Measurements from ENCODE around the gene DESI2. TPM values are rescaled to one million over a fixed set of nuclear protein-coding genes. Genes with fewer than 3 reads are reported as not detected.
A peak's percentile ranks its signal among the peaks of the same experiment; 100 is the strongest.
"Not testable (repeated sequence)": the region's sequence is repeated elsewhere in the genome, so short reads cannot be mapped to it uniquely, and the experiment has no call there.

DESI2 gene
- total and polyA plus RNA-seq, 7 donors: 15.0 to 37.3 (median 34.2) TPM

DNA sequence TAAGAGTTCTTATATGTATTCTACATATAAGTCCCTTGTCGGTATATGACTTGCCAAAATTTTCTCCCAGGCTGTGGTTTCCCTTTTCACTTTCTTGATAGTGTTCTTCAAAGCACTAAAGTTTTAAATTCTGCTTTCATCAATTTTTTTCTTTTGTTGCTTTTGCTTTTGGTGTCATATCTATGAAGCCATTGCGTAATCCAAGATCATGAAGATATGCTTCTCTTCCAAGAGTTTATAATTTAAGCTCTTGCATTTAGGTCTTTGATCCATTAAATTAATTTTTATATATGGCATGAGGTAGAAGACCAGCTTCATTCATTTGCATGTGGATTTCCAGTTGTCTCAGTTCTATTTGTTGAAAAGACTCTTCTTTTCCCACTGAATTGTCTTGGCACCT, 22.2 kb downstream of the DESI2 start:
- Histone ChIP-seq H3K4me1 (peaks cover 0 to 38% (median 27%) of the 10 kb centered on the region in 4 donors), H3K27ac (no peak overlapping the region), H3K9me3 (no peaks in the 10 kb centered on the region), H3K27me3 (no peaks in the 10 kb centered on the region), H3K4me3 (no peak overlapping the region), H3K36me3 (no peaks in the 10 kb centered on the region)
- DNase-seq: no peak
- WGBS, 2 donors: 97 to 99% methylated on average over 2 of the region's 2 CpGs
- intact Hi-C loops (cut with DNase I): no loop called here
- no peak for TF ChIP-seq POLR2AphosphoS5 (IDR thresholded peaks at IDR 0.05)

DNA sequence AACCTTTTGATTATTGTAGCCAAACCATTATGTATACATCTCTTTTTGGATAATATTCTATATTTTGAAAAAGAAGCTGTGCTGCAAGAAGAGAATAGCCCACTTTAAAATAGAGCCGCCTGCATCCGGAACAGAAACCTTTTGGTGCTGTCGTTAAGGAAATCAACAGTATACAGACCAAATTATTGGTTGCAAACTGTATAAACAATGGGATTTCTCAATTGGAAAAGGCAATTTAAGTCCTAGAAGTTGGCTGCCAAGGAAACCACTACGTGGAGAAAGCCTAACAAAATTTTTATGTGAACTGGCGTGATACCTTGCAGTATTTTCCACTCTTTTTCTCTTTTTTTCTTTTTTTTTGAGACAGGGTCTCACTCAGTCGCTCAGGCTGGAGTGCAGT, 25.8 kb downstream of the DESI2 start:
- WGBS, 2 donors: 67 to 70% methylated on average over 6 of the region's 6 CpGs
- no peak overlapping the region for H3K4me3 ChIP-seq
- intact Hi-C loops (cut with DNase I): no loop called here
- TF ChIP-seq, protein P1, sequence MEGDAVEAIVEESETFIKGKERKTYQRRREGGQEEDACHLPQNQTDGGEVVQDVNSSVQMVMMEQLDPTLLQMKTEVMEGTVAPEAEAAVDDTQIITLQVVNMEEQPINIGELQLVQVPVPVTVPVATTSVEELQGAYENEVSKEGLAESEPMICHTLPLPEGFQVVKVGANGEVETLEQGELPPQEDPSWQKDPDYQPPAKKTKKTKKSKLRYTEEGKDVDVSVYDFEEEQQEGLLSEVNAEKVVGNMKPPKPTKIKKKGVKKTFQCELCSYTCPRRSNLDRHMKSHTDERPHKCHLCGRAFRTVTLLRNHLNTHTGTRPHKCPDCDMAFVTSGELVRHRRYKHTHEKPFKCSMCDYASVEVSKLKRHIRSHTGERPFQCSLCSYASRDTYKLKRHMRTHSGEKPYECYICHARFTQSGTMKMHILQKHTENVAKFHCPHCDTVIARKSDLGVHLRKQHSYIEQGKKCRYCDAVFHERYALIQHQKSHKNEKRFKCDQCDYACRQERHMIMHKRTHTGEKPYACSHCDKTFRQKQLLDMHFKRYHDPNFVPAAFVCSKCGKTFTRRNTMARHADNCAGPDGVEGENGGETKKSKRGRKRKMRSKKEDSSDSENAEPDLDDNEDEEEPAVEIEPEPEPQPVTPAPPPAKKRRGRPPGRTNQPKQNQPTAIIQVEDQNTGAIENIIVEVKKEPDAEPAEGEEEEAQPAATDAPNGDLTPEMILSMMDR (IDR thresholded peaks at IDR 0.05): no peak
- peaks cover 0 to 26% (median 12%) of the 10 kb centered on the region in 4 donors for H3K4me1 ChIP-seq
- peak overlapping the region in 3 of 4 donors; percentile 23 to 48 (median 31) for H3K27ac ChIP-seq
- H3K9me3 ChIP-seq: no peaks in the 10 kb centered on the region
- no peak for DNase-seq
- no peaks in the 10 kb centered on the region for H3K27me3 ChIP-seq
- H3K36me3 ChIP-seq: no peaks in the 10 kb centered on the region

DNA sequence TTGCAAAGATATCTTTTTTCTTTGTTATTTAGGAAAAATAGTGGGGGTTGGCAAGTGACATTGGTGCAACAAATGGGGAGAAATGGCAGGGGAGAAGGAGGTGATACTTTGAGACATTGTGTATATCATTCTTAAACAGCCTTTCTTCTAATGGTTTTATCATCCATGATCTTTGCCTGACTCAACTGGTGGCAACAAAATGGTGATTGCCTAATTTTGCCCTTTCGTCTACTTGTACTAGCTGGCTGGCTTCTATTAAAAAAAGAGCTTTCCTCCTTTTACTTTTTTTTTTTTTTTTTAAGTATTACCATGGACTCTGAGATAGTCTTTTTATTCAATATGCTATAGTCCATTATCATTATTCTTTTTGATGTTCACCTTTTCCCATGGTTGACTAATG, 27.7 kb downstream of the DESI2 start:
- Histone ChIP-seq H3K9me3 (no peaks in the 10 kb centered on the region), H3K27me3 (no peaks in the 10 kb centered on the region), H3K4me3 (no peak overlapping the region), H3K36me3 (no peaks in the 10 kb centered on the region), H3K27ac (no peak overlapping the region), H3K4me1 (peaks cover 0 to 26% (median 10%) of the 10 kb centered on the region in 4 donors)
- no peak for DNase-seq
- no peak for TF ChIP-seq POLR2A (IDR thresholded peaks at IDR 0.05)
- TF ChIP-seq, protein P1 (IDR thresholded peaks at IDR 0.05): no peak
- no peak for TF ChIP-seq POLR2AphosphoS5 (IDR thresholded peaks at IDR 0.05)
- TF ChIP-seq EP300 (IDR thresholded peaks at IDR 0.05): no peak
- WGBS, 2 donors: 86 to 92% methylated on average over 1 of the region's 1 CpG
- intact Hi-C loops (cut with DNase I): no loop called here

DNA sequence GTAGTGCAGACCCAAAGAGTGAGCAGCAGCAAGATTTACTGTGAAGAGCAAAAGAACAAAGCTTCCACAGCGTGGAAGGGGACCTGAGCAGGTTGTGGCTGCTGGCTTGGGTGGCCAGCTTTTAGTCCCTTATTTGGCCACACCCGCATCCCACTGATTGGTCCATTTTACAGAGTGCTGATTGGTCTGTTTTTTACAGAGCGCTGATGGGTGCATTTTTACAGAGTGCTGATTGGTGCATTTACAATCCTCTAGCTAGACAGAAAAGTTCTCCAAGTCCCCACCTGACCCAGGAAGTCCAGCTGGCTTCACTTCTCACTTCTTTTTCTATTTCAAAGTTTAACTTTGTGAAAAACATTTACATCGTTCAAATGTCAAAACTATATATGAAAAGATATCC, 29.2 kb downstream of the DESI2 start:
- H3K27ac ChIP-seq; H3K4me3 ChIP-seq; H3K27me3 ChIP-seq; intact Hi-C loops (cut with DNase I); H3K9me3 ChIP-seq; H3K36me3 ChIP-seq; DNase-seq: not testable (repeated sequence)
- WGBS, 2 donors: 96% methylated on average over 4 of the region's 4 CpGs
- H3K4me1 ChIP-seq: peaks cover 0 to 26% (median 10%) of the 10 kb centered on the region in 4 donors

DNA sequence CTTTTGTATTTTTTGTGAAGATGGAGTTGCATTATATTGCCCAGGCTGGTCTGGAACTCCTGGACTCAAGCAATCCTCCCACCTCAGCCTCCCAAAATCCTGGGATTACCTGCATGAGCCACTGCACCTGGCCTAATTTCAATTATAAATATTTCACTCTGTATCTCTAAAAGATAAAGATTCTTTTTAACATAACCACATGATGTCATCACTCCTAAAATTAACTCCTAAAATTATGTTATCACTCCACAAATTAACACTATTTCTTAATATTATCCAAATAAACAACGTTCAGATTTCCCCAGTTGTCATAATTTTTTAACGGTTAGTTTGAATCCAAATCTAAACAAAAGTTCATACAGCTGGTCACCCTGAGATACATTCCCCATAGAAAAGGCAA, 43.0 kb downstream of the DESI2 start:
- Histone ChIP-seq H3K36me3 (peaks cover 0 to 70% (median 14%) of the 10 kb centered on the region in 4 donors), H3K4me3 (no peak overlapping the region), H3K4me1 (no peaks in the 10 kb centered on the region), H3K27me3 (no peaks in the 10 kb centered on the region), H3K27ac (no peak overlapping the region), H3K9me3 (no peaks in the 10 kb centered on the region)
- 89 to 92% methylated on average over 2 of the region's 2 CpGs for WGBS, 2 donors
- no peak for TF ChIP-seq EP300 (IDR thresholded peaks at IDR 0.05)
- intact Hi-C loops (cut with DNase I): loop anchor here (10.0 kb wide), 1 partner anchor 929 kb away; no protein-coding TSS in a partner anchor
- no peak for DNase-seq

- Histone ChIP-seq H3K4me1 (no peaks in the 10 kb centered on the region), H3K4me3 (no peak overlapping the region), H3K36me3 (peaks cover 0 to 38% (median 12%) of the 10 kb centered on the region in 4 donors), H3K27ac (no peak overlapping the region), H3K27me3 (no peaks in the 10 kb centered on the region), H3K9me3 (no peaks in the 10 kb centered on the region)
- DNase-seq: no peak
- WGBS, 2 donors: 96 to 98% methylated on average over 4 of the region's 4 CpGs
- intact Hi-C loops (cut with DNase I): loop anchor here (10.0 kb wide), 1 partner anchor 925 kb away; no protein-coding TSS in a partner anchor
- TF ChIP-seq POLR2AphosphoS5 (IDR thresholded peaks at IDR 0.05): no peak
- TF ChIP-seq, protein P1 (IDR thresholded peaks at IDR 0.05): no peak
- TF ChIP-seq POLR2A (IDR thresholded peaks at IDR 0.05): no peak
- no peak for TF ChIP-seq EP300 (IDR thresholded peaks at IDR 0.05)
Measured at GRCh38 chr1:244699741-244700140, 46.8 kb downstream of the DESI2 start.

All from sigmoid colon (tissue), 7 donors.